T-helper 17 cell (primary cell): Measurements from ENCODE around the gene PDCD1LG2. TPM values are rescaled to one million over a fixed set of nuclear protein-coding genes. Genes with fewer than 3 reads are reported as not detected.
"Not testable (repeated sequence)": the region's sequence is repeated elsewhere in the genome, so short reads cannot be mapped to it uniquely, and the experiment has no call there.

Experiments
- ATAC-seq: fragments of 150-1000 bp; cut with Tn5 transposase; 2 replicates; pipeline ENCODE4 v1.10.0; 2021; ENCODE audit warnings: mild to moderate bottlenecking, moderate library complexity
- DNase-seq, 3 donors: peaks; one replicate each; pipeline versions ENCODE4 v3.0.0 to v3.0.0-alpha.2; 2020 to 2021
- H3K9me3 ChIP-seq: one replicate; pipeline ENCODE4 v1.7.0; 2013; ENCODE audit warnings: low read length, mild to moderate bottlenecking; ENCODE audit not compliant: control insufficient read depth, poor library complexity, severe bottlenecking
- H3K27ac Mint-ChIP-seq: one replicate; pipeline ENCODE4 v1.8.0; 2022; ENCODE audit warnings: mild to moderate bottlenecking, moderate library complexity, mixed read lengths
- H3K27me3 Mint-ChIP-seq: one replicate; pipeline ENCODE4 v1.8.0; 2022; ENCODE audit warnings: mixed read lengths
- H3K36me3 Mint-ChIP-seq: one replicate; pipeline ENCODE4 v1.8.0; 2022; ENCODE audit warnings: low read depth, mixed read lengths
- H3K4me1 Mint-ChIP-seq: one replicate; pipeline ENCODE4 v1.8.0; 2022; ENCODE audit warnings: mild to moderate bottlenecking, mixed read lengths
- H3K4me3 Mint-ChIP-seq: one replicate; pipeline ENCODE4 v1.8.0; 2022; ENCODE audit warnings: mild to moderate bottlenecking, moderate library complexity, mixed read lengths
- total RNA-seq, 4 donors: library from RNA in 2 of 4; stranded (reverse) in 2 of 4; gene quantifications; one replicate each; pipeline ENCODE4 v1.2.3 and lab custom pipeline; 2022 to 2026

The PDCD1LG2 gene
- total RNA-seq (1 to 10 TPM in 1 of 2 donors, under 1 TPM in 1; 0.50 to 1.1 TPM), total RNA-seq (lab: John Stamatoyannopoulos, UW) (0.46 to 1.4 reads per million in 2 donors)

GRCh38 chr9:5510360-5510931 lies at the start of gene PDCD1LG2:
PDCD1LG2 (plus strand) TSS chr9:5510531; CDS start chr9:5522547, 12,016 bp downstream.
- H3K9me3 ChIP-seq = no peaks in the 10 kb centered on the region
- ATAC-seq (peak; percentile 71), DNase-seq (no peak)
- H3K4me3 Mint-ChIP-seq = peak within 1 kb of the TSS; percentile 80
- H3K27me3 Mint-ChIP-seq = no peaks in the 10 kb centered on the region
- peaks cover 39% of the 10 kb centered on the region for H3K4me1 Mint-ChIP-seq
- peak within 1 kb of the TSS; percentile 86 for H3K27ac Mint-ChIP-seq
- H3K36me3 Mint-ChIP-seq = no peaks in the 10 kb centered on the region

- not testable (repeated sequence) for H3K27me3 Mint-ChIP-seq, ATAC-seq, DNase-seq, H3K9me3 ChIP-seq, H3K4me3 Mint-ChIP-seq
- Mint-ChIP-seq H3K36me3 (peaks cover 13% of the 10 kb centered on the region), H3K27ac (peak overlapping the region; percentile 55), H3K4me1 (peaks cover 10% of the 10 kb centered on the region)
These were observed 45.5 kb upstream of the PDCD1LG2 start for GRCh38 chr9:5464831-5465330.

- Mint-ChIP-seq H3K36me3 (peaks cover 13% of the 10 kb centered on the region), H3K4me3 (no peak overlapping the region), H3K27ac (peak overlapping the region; percentile 55), H3K27me3 (no peaks in the 10 kb centered on the region), H3K4me1 (peaks cover 5% of the 10 kb centered on the region)
- no peaks in the 10 kb centered on the region for H3K9me3 ChIP-seq
- DNase-seq = no peak
- no peak for ATAC-seq
These were observed 44.3 kb upstream of the PDCD1LG2 start for GRCh38 chr9:5466005-5466404.

GRCh38 chr9:5466766-5467165 lies 43.6 kb upstream of the PDCD1LG2 start:
- Mint-ChIP-seq H3K4me3 (no peak overlapping the region), H3K36me3 (peaks cover 13% of the 10 kb centered on the region), H3K27me3 (no peaks in the 10 kb centered on the region), H3K4me1 (peaks cover 5% of the 10 kb centered on the region), H3K27ac (peak overlapping the region; percentile 55)
- DNase-seq (no peak), ATAC-seq (no peak)
- H3K9me3 ChIP-seq = no peaks in the 10 kb centered on the region

GRCh38 chr9:5468850-5469249 lies 41.5 kb upstream of the PDCD1LG2 start:
- H3K4me1 Mint-ChIP-seq = peaks cover 5% of the 10 kb centered on the region
- no peaks in the 10 kb centered on the region for H3K9me3 ChIP-seq
- no peaks in the 10 kb centered on the region for H3K27me3 Mint-ChIP-seq
- peaks cover 13% of the 10 kb centered on the region for H3K36me3 Mint-ChIP-seq
- peak overlapping the region; percentile 16 for H3K27ac Mint-ChIP-seq
- no peak overlapping the region for H3K4me3 Mint-ChIP-seq
- DNase-seq (no peak), ATAC-seq (no peak)

- ATAC-seq = no peak
- Mint-ChIP-seq H3K4me3 (no peak overlapping the region), H3K27ac (peak overlapping the region; percentile 16), H3K27me3 (no peaks in the 10 kb centered on the region), H3K4me1 (peaks cover 5% of the 10 kb centered on the region), H3K36me3 (peaks cover 13% of the 10 kb centered on the region)
- H3K9me3 ChIP-seq = no peaks in the 10 kb centered on the region
- DNase-seq = no peak
These were observed 40.2 kb upstream of the PDCD1LG2 start for GRCh38 chr9:5470122-5470521.

GRCh38 chr9:5470816-5471215 lies 39.5 kb upstream of the PDCD1LG2 start:
- peaks cover 5% of the 10 kb centered on the region for H3K4me1 Mint-ChIP-seq
- no peaks in the 10 kb centered on the region for H3K9me3 ChIP-seq
- DNase-seq = no peak
- H3K36me3 Mint-ChIP-seq = peaks cover 8% of the 10 kb centered on the region
- no peak overlapping the region for H3K4me3 Mint-ChIP-seq
- no peak for ATAC-seq
- no peaks in the 10 kb centered on the region for H3K27me3 Mint-ChIP-seq
- H3K27ac Mint-ChIP-seq = no peak overlapping the region

- H3K27ac Mint-ChIP-seq, H3K27me3 Mint-ChIP-seq, H3K4me1 Mint-ChIP-seq, H3K4me3 Mint-ChIP-seq, ATAC-seq, H3K9me3 ChIP-seq, DNase-seq, H3K36me3 Mint-ChIP-seq: not testable (repeated sequence)
These were observed 34.7 kb upstream of the PDCD1LG2 start for GRCh38 chr9:5475611-5476010.

- ATAC-seq = no peak
- no peak overlapping the region for H3K27ac Mint-ChIP-seq
These were observed 32.1 kb upstream of the PDCD1LG2 start for GRCh38 chr9:5478206-5478605.

GRCh38 chr9:5479994-5480694 lies 30.2 kb upstream of the PDCD1LG2 start:
- H3K4me1 Mint-ChIP-seq = no peaks in the 10 kb centered on the region
- no peak overlapping the region for H3K27ac Mint-ChIP-seq
- H3K36me3 Mint-ChIP-seq = no peaks in the 10 kb centered on the region
- no peaks in the 10 kb centered on the region for H3K27me3 Mint-ChIP-seq
- no peak overlapping the region for H3K4me3 Mint-ChIP-seq
- H3K9me3 ChIP-seq = no peaks in the 10 kb centered on the region
- DNase-seq (no peak), ATAC-seq (no peak)

More at GRCh38 chr9:5478206-5478605, 32.1 kb upstream of the PDCD1LG2 start:
- H3K4me1 Mint-ChIP-seq = no peaks in the 10 kb centered on the region
- no peaks in the 10 kb centered on the region for H3K36me3 Mint-ChIP-seq
- no peaks in the 10 kb centered on the region for H3K9me3 ChIP-seq
- no peaks in the 10 kb centered on the region for H3K27me3 Mint-ChIP-seq
- no peak for DNase-seq
- H3K4me3 Mint-ChIP-seq = no peak overlapping the region

GRCh38 chr9:5480919-5481318 lies 29.4 kb upstream of the PDCD1LG2 start:
- no peaks in the 10 kb centered on the region for H3K27me3 Mint-ChIP-seq
- H3K4me3 Mint-ChIP-seq = no peak overlapping the region
- no peaks in the 10 kb centered on the region for H3K9me3 ChIP-seq
- no peak for ATAC-seq
- H3K36me3 Mint-ChIP-seq = no peaks in the 10 kb centered on the region
- H3K27ac Mint-ChIP-seq = no peak overlapping the region
- DNase-seq = no peak
- no peaks in the 10 kb centered on the region for H3K4me1 Mint-ChIP-seq

GRCh38 chr9:5481322-5482040 lies 28.9 kb upstream of the PDCD1LG2 start:
- H3K9me3 ChIP-seq = no peaks in the 10 kb centered on the region
- H3K4me1 Mint-ChIP-seq = no peaks in the 10 kb centered on the region
- no peak overlapping the region for H3K27ac Mint-ChIP-seq
- no peaks in the 10 kb centered on the region for H3K27me3 Mint-ChIP-seq
- no peak overlapping the region for H3K4me3 Mint-ChIP-seq
- no peak for ATAC-seq
- H3K36me3 Mint-ChIP-seq = no peaks in the 10 kb centered on the region
- no peak for DNase-seq

GRCh38 chr9:5482194-5482593 lies 28.1 kb upstream of the PDCD1LG2 start:
- H3K9me3 ChIP-seq = no peaks in the 10 kb centered on the region
- Mint-ChIP-seq H3K27ac (no peak overlapping the region), H3K36me3 (no peaks in the 10 kb centered on the region), H3K27me3 (no peaks in the 10 kb centered on the region), H3K4me3 (no peak overlapping the region), H3K4me1 (no peaks in the 10 kb centered on the region)
- DNase-seq = no peak
- ATAC-seq = no peak
